Liver (tissue), 9 donors: ENCODE measurements around the gene NTNG2. TPM values are rescaled to one million over a fixed set of nuclear protein-coding genes. Genes with fewer than 3 reads are reported as not detected.

Source experiments
- DNase-seq: peaks from one replicate; pipeline ENCODE4 v3.0.0-alpha.2; 2017; ENCODE audit warnings: low spot score
- H3K27ac ChIP-seq, 2 donors: one replicate each; pipeline ENCODE4 v1.7.0; 2013; ENCODE audit warnings: inconsistent platforms in 2 of 2, low read length in 2 of 2, control low read depth in 1 of 2, low read depth in 1 of 2, mild to moderate bottlenecking in 1 of 2
- H3K27me3 ChIP-seq, 4 donors: one replicate each; pipeline versions ENCODE4 v1.6.1 to v1.7.0; 2013; ENCODE audit warnings: low read length in 3 of 4, inconsistent platforms in 1 of 4, mild to moderate bottlenecking in 1 of 4, moderate library complexity in 1 of 4; ENCODE audit not compliant: control insufficient read depth in 4 of 4, insufficient read depth in 4 of 4
- H3K36me3 ChIP-seq, 4 donors: one replicate each; pipeline versions ENCODE4 v1.6.1 to v1.7.0; 2013; ENCODE audit warnings: low read length in 3 of 4, mild to moderate bottlenecking in 3 of 4, low read depth in 1 of 4, moderate library complexity in 1 of 4; ENCODE audit not compliant: control insufficient read depth in 4 of 4, insufficient read depth in 3 of 4
- H3K4me1 ChIP-seq, 4 donors: one replicate each; pipeline versions ENCODE4 v1.6.1 to v1.7.0; 2013; ENCODE audit warnings: low read length in 3 of 4, mild to moderate bottlenecking in 3 of 4, moderate library complexity in 1 of 4; ENCODE audit not compliant: control insufficient read depth in 4 of 4, insufficient read depth in 4 of 4
- H3K4me3 ChIP-seq, 3 donors: one replicate each; pipeline versions ENCODE4 v1.6.1 to v1.7.0; 2013; ENCODE audit warnings: low read length in 3 of 3, control low read depth in 1 of 3, low read depth in 1 of 3, mild to moderate bottlenecking in 1 of 3
- H3K9ac ChIP-seq, 2 donors: one replicate each; pipeline ENCODE4 v1.7.0; 2013; ENCODE audit warnings: low read length in 2 of 2, mild to moderate bottlenecking in 2 of 2, moderate library complexity in 2 of 2, control low read depth in 1 of 2, low read depth in 1 of 2
- H3K9me3 ChIP-seq, 4 donors: one replicate each; pipeline versions ENCODE4 v1.6.1 to v1.7.0; 2013; ENCODE audit warnings: low read length in 3 of 4; ENCODE audit not compliant: control insufficient read depth in 4 of 4
- ATF3 ChIP-seq: IDR thresholded peaks from 2 replicates; pipeline ENCODE4 v1.6.1; 2016; ENCODE audit warnings: antibody characterized with exemption
- CTCF ChIP-seq: fragments of 150-350 bp; IDR thresholded peaks from 2 replicates; pipeline ENCODE4 v1.5.1; 2017; ENCODE audit warnings: improper control_type of control experiment, low read depth, low read length; ENCODE audit not compliant: missing input control
- EGR1 ChIP-seq, 2 donors: IDR thresholded peaks; 2 replicates each; pipeline ENCODE4 v1.6.1; 2016 to 2018; ENCODE audit warnings: antibody characterized with exemption in 2 of 2, low read depth in 2 of 2
- FOXA1 ChIP-seq: IDR thresholded peaks from 2 replicates; pipeline ENCODE4 v1.6.1; 2016; ENCODE audit warnings: antibody characterized with exemption
- FOXA2 ChIP-seq: IDR thresholded peaks from 2 replicates; pipeline ENCODE4 v1.6.1; 2016; ENCODE audit warnings: antibody characterized with exemption
- GABPA ChIP-seq, 2 donors: IDR thresholded peaks in 1 of 2; conservative IDR thresholded peaks in 1 of 2; 2 replicates each; pipeline ENCODE4 v1.6.1; 2016; ENCODE audit warnings: antibody characterized with exemption in 2 of 2, mild to moderate bottlenecking in 1 of 2, moderate library complexity in 1 of 2
- HNF4A ChIP-seq, 2 donors: conservative IDR thresholded peaks; 2 replicates each; pipeline ENCODE4 v1.6.1; 2016; ENCODE audit warnings: antibody characterized with exemption in 2 of 2, mild to moderate bottlenecking in 2 of 2
- HNF4G ChIP-seq: IDR thresholded peaks from 2 replicates; pipeline ENCODE4 v1.6.1; 2016; ENCODE audit warnings: antibody characterized with exemption
- JUND ChIP-seq, 2 donors: IDR thresholded peaks; 2 replicates each; pipeline ENCODE4 v1.6.1; 2016; ENCODE audit warnings: antibody characterized with exemption in 2 of 2
- NR2F2 ChIP-seq: IDR thresholded peaks from 2 replicates; pipeline ENCODE4 v1.6.1; 2016; ENCODE audit warnings: antibody characterized with exemption
- RAD21 ChIP-seq, 2 donors: IDR thresholded peaks; 2 replicates each; pipeline ENCODE4 v1.6.1; 2016; ENCODE audit warnings: antibody characterized with exemption in 2 of 2, mild to moderate bottlenecking in 2 of 2
- REST ChIP-seq: IDR thresholded peaks from 2 replicates; pipeline ENCODE4 v1.6.1; 2016; ENCODE audit warnings: antibody characterized with exemption, mild to moderate bottlenecking
- RXRA ChIP-seq, 2 donors: IDR thresholded peaks; 2 replicates each; pipeline ENCODE4 v1.6.1; 2017 to 2018; ENCODE audit warnings: antibody characterized with exemption in 2 of 2, mild to moderate bottlenecking in 1 of 2
- SP1 ChIP-seq: IDR thresholded peaks from 2 replicates; pipeline ENCODE4 v1.6.1; 2018; ENCODE audit warnings: antibody characterized with exemption, mild to moderate bottlenecking
- TAF1 ChIP-seq: conservative IDR thresholded peaks from 2 replicates; pipeline ENCODE4 v1.6.1; 2016; ENCODE audit warnings: antibody characterized with exemption, mild to moderate bottlenecking
- YY1 ChIP-seq: IDR thresholded peaks from 2 replicates; pipeline ENCODE4 v1.6.1; 2016; ENCODE audit warnings: antibody characterized with exemption, mild to moderate bottlenecking
- ZBTB33 ChIP-seq: IDR thresholded peaks from 2 replicates; pipeline ENCODE4 v1.6.1; 2016; ENCODE audit warnings: antibody characterized with exemption
- WGBS: extraction: QIAGEN DNeasy Blood & Tissue Kit; methylation state at CpG from one replicate; pipeline ENCODE4 v1.1.7; 2013; 5-methylcytosine and 5-hydroxymethylcytosine counted together
- polyA plus RNA-seq, 2 donors: library from polyadenylated mRNA; stranded (reverse) in 1 of 2; unstranded in 1 of 2; fragments of 200-250 nt in 1 of 2; fragments of >200 nt in 1 of 2; fragmentation: Nextera tagmentation in 1 of 2; extraction: Ambion mirVana in 1 of 2; gene quantifications; one replicate each; pipeline versions ENCODE4 v1.2.1 to v1.2.3, GENCODE V29; 2013 to 2015
- total RNA-seq, 2 donors: library from RNA; depleted of rRNA; stranded (reverse); fragments of >200 nt; gene quantifications; one replicate each; pipeline ENCODE4 v1.2.3, GENCODE V29; 2014
- TF ChIP-seq, protein P1 (sequence below): IDR thresholded peaks from 2 replicates; pipeline ENCODE4 v1.6.1; 2016; ENCODE audit warnings: antibody characterized with exemption
- donor health status: healthy.
- donor health status: healthy.
- donor health status: healthy.
- donor health status: healthy.
- donor health status: healthy.

The NTNG2 gene
- total and polyA plus RNA-seq, 4 donors, result 0.12 to 0.42 (median 0.28) TPM; not detected in 1

GRCh38 chr9:132124800-132125199, 37.1 kb upstream of the NTNG2 start:
- DNase-seq, result no peak
- H3K4me1 ChIP-seq, result no peaks in the 10 kb centered on the region
- no peaks in the 10 kb centered on the region for H3K9me3 ChIP-seq
- H3K36me3 ChIP-seq, result no peaks in the 10 kb centered on the region
- 41% methylated on average over 6 of the region's 6 CpGs for WGBS
- peaks cover 0 to 11% (median 2%) of the 10 kb centered on the region in 4 donors for H3K27me3 ChIP-seq
- no peak overlapping the region for H3K9ac ChIP-seq
- no peak overlapping the region for H3K4me3 ChIP-seq
- H3K27ac ChIP-seq, result no peak overlapping the region
- TF ChIP-seq HNF4G, result no peak
- no peak for TF ChIP-seq YY1
- TF ChIP-seq ATF3, result no peak
- TF ChIP-seq GABPA (IDR thresholded peaks at IDR 0.05 in 1 of 2, conservative IDR thresholded peaks at IDR 0.05 in 1 of 2), result no peak
- no peak for TF ChIP-seq CTCF
- TF ChIP-seq TAF1, result no peak
- no peak for TF ChIP-seq RXRA (IDR thresholded peaks at IDR 0.05)
- TF ChIP-seq, protein P1, sequence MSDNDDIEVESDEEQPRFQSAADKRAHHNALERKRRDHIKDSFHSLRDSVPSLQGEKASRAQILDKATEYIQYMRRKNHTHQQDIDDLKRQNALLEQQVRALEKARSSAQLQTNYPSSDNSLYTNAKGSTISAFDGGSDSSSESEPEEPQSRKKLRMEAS, result no peak
- no peak for TF ChIP-seq NR2F2
- TF ChIP-seq SP1, result no peak

GRCh38 chr9:132125361-132125760, 36.5 kb upstream of the NTNG2 start:
- Histone ChIP-seq H3K9me3 (no peaks in the 10 kb centered on the region), H3K27ac (no peak overlapping the region), H3K4me1 (no peaks in the 10 kb centered on the region), H3K4me3 (no peak overlapping the region), H3K36me3 (no peaks in the 10 kb centered on the region), H3K27me3 (peaks cover 0 to 11% (median 2%) of the 10 kb centered on the region in 4 donors), H3K9ac (no peak overlapping the region)
- DNase-seq, result no peak
- 32% methylated on average over 7 of the region's 7 CpGs for WGBS
- no peak for TF ChIP-seq REST
- no peak for TF ChIP-seq HNF4A (conservative IDR thresholded peaks at IDR 0.05)
- TF ChIP-seq NR2F2, result no peak
- TF ChIP-seq CTCF, result no peak
- no peak for TF ChIP-seq FOXA1
- no peak for TF ChIP-seq JUND (IDR thresholded peaks at IDR 0.05)
- TF ChIP-seq EGR1 (IDR thresholded peaks at IDR 0.05; ENCODE audit: low read depth in 2 of 2), result no peak
- no peak for TF ChIP-seq YY1
- no peak for TF ChIP-seq HNF4G
- TF ChIP-seq, protein P1, result no peak
- no peak for TF ChIP-seq ATF3
- no peak for TF ChIP-seq TAF1
- TF ChIP-seq GABPA (IDR thresholded peaks at IDR 0.05 in 1 of 2, conservative IDR thresholded peaks at IDR 0.05 in 1 of 2), result no peak
- no peak for TF ChIP-seq FOXA2
- no peak for TF ChIP-seq ZBTB33
- TF ChIP-seq RAD21 (IDR thresholded peaks at IDR 0.05), result no peak
